Measurements from ENCODE around the gene SLC37A1.

DNA sequence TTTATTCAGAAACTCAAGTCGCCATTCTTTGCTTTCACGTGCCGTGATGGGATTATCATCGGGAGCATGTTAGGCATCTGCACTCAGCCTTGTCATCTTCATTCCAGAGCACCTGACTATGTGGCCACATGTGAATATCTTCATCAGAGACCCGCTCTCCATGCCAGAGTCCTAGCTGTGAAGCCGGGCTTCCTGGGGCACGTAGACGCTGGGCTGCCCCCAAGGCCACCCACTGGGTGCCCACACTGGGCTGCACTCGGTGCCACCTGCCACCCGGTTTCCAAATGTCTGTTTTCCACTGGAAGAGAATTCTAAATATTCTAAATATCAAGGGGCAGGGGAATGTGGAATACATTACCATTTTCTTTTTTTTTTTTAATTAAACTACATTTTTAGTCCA lies 43.8 kb downstream of the SLC37A1 start:
- no peak for TF ChIP-seq POLR2A (IDR thresholded peaks at IDR 0.05)
- TF ChIP-seq, protein P1, sequence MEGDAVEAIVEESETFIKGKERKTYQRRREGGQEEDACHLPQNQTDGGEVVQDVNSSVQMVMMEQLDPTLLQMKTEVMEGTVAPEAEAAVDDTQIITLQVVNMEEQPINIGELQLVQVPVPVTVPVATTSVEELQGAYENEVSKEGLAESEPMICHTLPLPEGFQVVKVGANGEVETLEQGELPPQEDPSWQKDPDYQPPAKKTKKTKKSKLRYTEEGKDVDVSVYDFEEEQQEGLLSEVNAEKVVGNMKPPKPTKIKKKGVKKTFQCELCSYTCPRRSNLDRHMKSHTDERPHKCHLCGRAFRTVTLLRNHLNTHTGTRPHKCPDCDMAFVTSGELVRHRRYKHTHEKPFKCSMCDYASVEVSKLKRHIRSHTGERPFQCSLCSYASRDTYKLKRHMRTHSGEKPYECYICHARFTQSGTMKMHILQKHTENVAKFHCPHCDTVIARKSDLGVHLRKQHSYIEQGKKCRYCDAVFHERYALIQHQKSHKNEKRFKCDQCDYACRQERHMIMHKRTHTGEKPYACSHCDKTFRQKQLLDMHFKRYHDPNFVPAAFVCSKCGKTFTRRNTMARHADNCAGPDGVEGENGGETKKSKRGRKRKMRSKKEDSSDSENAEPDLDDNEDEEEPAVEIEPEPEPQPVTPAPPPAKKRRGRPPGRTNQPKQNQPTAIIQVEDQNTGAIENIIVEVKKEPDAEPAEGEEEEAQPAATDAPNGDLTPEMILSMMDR (IDR thresholded peaks at IDR 0.05 in 8 of 11, conservative IDR thresholded peaks at IDR 0.05 in 3 of 11): no peak

All from spleen (tissue), 7 donors.